ENCODE measurements around the gene OR12D3. TPM values are rescaled to one million over a fixed set of nuclear protein-coding genes. Genes with fewer than 3 reads are reported as not detected.

The OR12D3 gene, protein sequence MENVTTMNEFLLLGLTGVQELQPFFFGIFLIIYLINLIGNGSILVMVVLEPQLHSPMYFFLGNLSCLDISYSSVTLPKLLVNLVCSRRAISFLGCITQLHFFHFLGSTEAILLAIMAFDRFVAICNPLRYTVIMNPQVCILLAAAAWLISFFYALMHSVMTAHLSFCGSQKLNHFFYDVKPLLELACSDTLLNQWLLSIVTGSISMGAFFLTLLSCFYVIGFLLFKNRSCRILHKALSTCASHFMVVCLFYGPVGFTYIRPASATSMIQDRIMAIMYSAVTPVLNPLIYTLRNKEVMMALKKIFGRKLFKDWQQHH
- not detected for total RNA-seq
- polyA plus RNA-seq: not detected
- long read RNA-seq, donor 1: 0 reads
- long read RNA-seq, donor 2: 0 reads

DNA sequence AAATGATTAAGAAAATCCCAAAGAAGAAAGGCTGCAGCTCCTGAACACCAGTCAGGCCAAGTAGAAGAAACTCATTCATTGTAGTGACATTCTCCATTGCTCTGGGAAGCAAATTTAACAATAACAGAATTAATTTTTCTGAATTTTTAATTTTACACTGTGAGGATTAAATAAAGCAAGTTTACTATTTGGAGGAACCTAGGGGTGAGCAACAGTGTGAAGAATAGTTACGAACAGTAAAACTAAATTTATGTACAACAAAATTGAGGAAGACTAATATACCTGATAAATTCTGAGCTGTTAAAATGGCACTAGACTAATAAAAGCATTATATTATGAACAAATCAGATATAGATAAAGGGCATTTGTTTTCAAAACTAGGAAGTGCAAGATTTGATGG, at the start of gene OR12D3:
OR12D3 (minus strand) TSS at position 101 of the 400 bp plus-strand sequence; CDS start at position 97, 4 bp downstream.
- H3K36me3 ChIP-seq (ENCODE audit: control insufficient read depth in 1 of 2, insufficient read depth in 2 of 2, low read length in 1 of 2): no peaks in the 10 kb centered on the region
- H3K4me1 ChIP-seq (ENCODE audit: control insufficient read depth in 1 of 2, insufficient read depth in 2 of 2, low read length in 2 of 2): no peaks in the 10 kb centered on the region
- intact Hi-C loops (cut with DNase I): no loop called here
- no peak for DNase-seq
- no peaks in the 10 kb centered on the region for H3K9me3 ChIP-seq (ENCODE audit: control insufficient read depth, low read length)
- H3K27me3 ChIP-seq (ENCODE audit: control insufficient read depth in 1 of 2, insufficient read depth in 2 of 2, low read length in 1 of 2): no peaks in the 10 kb centered on the region
- ATAC-seq (ENCODE audit: low FRiP score): no peak
- H3K4me3 ChIP-seq (ENCODE audit: low read length in 2 of 2): no peak within 1 kb of the TSS
- H3K27ac ChIP-seq (ENCODE audit: low read depth in 1 of 2, low read length in 2 of 2): no peak within 1 kb of the TSS
- 87% methylated on average over 1 of the region's 1 CpG for WGBS, 2 donors

DNA sequence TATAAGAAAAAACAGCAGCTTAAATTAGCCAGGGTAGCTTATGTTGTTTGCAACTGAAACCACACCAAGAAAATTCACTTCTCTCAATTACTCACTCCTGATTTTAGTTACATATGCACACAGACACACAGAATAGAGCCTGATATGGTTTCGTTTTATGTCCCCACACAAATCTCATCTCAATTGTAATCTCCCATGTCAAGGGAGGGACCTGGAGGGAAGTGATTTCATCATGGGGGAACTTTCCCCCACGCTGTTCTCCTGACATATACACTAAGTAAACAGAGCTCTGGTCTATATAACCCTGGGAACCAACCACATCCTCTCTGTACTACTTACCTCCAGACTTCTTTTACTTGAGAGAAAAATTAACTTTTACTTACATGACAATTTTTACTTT, 49.5 kb upstream of the OR12D3 start:
- Histone ChIP-seq H3K27ac (ENCODE audit: low read depth in 1 of 2, low read length in 2 of 2) (no peak overlapping the region), H3K4me1 (ENCODE audit: control insufficient read depth in 1 of 2, insufficient read depth in 2 of 2, low read length in 2 of 2) (no peaks in the 10 kb centered on the region), H3K9me3 (ENCODE audit: control insufficient read depth, low read length) (no peaks in the 10 kb centered on the region), H3K27me3 (ENCODE audit: control insufficient read depth in 1 of 2, insufficient read depth in 2 of 2, low read length in 1 of 2) (no peaks in the 10 kb centered on the region), H3K4me3 (ENCODE audit: low read length in 2 of 2) (no peak overlapping the region), H3K36me3 (ENCODE audit: control insufficient read depth in 1 of 2, insufficient read depth in 2 of 2, low read length in 1 of 2) (no peaks in the 10 kb centered on the region)
- no peak for ATAC-seq (ENCODE audit: low FRiP score)
- 21 to 33% methylated on average over 2 of the region's 2 CpGs for WGBS, 2 donors
- no peak for DNase-seq
- intact Hi-C loops (cut with DNase I): no loop called here

DNA sequence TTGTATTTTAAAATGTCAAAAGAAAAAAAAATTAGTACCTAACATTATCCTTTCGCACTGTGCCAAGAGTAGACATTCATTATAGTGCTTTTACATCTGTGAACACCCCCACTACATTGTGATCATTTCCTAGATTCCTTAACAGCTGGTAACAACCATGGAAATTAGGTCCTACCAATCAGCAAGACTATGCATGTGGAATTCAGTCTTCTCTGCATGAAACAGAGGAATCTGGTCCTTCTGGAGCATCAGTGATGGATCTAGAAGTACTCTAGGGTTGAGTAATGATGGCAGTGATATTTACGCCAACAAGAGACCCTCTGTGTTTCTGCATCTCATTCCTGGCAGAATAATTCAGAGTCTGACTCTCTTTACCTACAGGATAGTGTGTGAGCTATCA, 49.1 kb upstream of the OR12D3 start:
- intact Hi-C loops (cut with DNase I): no loop called here
- no peaks in the 10 kb centered on the region for H3K4me1 ChIP-seq (ENCODE audit: control insufficient read depth in 1 of 2, insufficient read depth in 2 of 2, low read length in 2 of 2)
- WGBS, 2 donors: 74 to 88% methylated on average over 2 of the region's 2 CpGs
- no peaks in the 10 kb centered on the region for H3K36me3 ChIP-seq (ENCODE audit: control insufficient read depth in 1 of 2, insufficient read depth in 2 of 2, low read length in 1 of 2)
- H3K4me3 ChIP-seq (ENCODE audit: low read length in 2 of 2): no peak overlapping the region
- DNase-seq (no peak), ATAC-seq (ENCODE audit: low FRiP score) (no peak)
- H3K9me3 ChIP-seq (ENCODE audit: control insufficient read depth, low read length): no peaks in the 10 kb centered on the region
- H3K27me3 ChIP-seq (ENCODE audit: control insufficient read depth in 1 of 2, insufficient read depth in 2 of 2, low read length in 1 of 2): no peaks in the 10 kb centered on the region
- no peak overlapping the region for H3K27ac ChIP-seq (ENCODE audit: low read depth in 1 of 2, low read length in 2 of 2)

DNA sequence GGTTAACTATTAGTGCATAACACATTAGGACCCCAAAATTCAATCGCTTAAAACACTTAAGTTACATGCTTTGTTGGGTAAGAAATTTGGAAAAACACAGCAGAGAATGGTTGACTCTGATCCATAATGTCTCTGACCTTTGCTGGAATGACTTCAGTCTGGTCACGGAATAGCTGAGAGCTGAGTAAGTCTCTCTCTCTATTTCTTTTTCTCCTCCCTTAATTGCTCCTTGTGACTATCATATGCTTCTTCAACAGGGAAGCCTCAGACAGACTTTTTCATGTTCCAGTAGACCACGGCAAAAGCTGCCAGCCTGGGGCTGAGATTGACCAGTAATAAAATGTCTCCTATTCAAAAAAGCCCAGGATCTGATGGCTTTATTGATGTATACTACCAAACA, 44.4 kb upstream of the OR12D3 start:
- Histone ChIP-seq H3K27me3 (ENCODE audit: control insufficient read depth in 1 of 2, insufficient read depth in 2 of 2, low read length in 1 of 2) (no peaks in the 10 kb centered on the region), H3K4me3 (ENCODE audit: low read length in 2 of 2) (no peak overlapping the region), H3K36me3 (ENCODE audit: control insufficient read depth in 1 of 2, insufficient read depth in 2 of 2, low read length in 1 of 2) (no peaks in the 10 kb centered on the region), H3K9me3 (ENCODE audit: control insufficient read depth, low read length) (no peaks in the 10 kb centered on the region), H3K4me1 (ENCODE audit: control insufficient read depth in 1 of 2, insufficient read depth in 2 of 2, low read length in 2 of 2) (no peaks in the 10 kb centered on the region), H3K27ac (ENCODE audit: low read depth in 1 of 2, low read length in 2 of 2) (no peak overlapping the region)
- ATAC-seq (ENCODE audit: low FRiP score) (no peak), DNase-seq (no peak)
- 49 to 58% methylated on average over 3 of the region's 3 CpGs for WGBS, 2 donors
- intact Hi-C loops (cut with DNase I): no loop called here

DNA sequence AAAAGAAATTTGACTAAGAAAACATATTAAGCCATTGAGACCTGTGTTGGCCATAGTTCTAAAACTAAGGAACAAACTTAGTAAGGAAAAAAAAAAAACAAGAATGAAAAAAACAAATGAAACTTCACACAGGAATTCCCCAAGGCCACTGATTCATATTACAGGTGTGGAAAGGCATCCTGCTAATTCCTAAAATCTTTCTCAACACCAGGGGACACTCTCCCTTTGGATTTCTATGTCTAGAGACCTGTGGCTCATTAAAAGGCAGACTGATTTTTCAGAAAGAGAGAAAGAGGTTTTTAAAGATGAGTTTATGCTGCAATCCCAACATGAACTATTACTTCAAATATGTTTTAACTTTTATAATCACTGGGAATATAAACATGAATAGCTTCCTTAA, 39.5 kb upstream of the OR12D3 start, which contains the start of gene OR12D1:
OR12D1 (plus strand) TSS at position 341 of the 400 bp plus-strand sequence.
- Histone ChIP-seq H3K27ac (ENCODE audit: low read depth in 1 of 2, low read length in 2 of 2) (no peak within 1 kb of the TSS), H3K9me3 (ENCODE audit: control insufficient read depth, low read length) (no peaks in the 10 kb centered on the region), H3K27me3 (ENCODE audit: control insufficient read depth in 1 of 2, insufficient read depth in 2 of 2, low read length in 1 of 2) (no peaks in the 10 kb centered on the region), H3K4me3 (ENCODE audit: low read length in 2 of 2) (no peak within 1 kb of the TSS), H3K4me1 (ENCODE audit: control insufficient read depth in 1 of 2, insufficient read depth in 2 of 2, low read length in 2 of 2) (no peaks in the 10 kb centered on the region), H3K36me3 (ENCODE audit: control insufficient read depth in 1 of 2, insufficient read depth in 2 of 2, low read length in 1 of 2) (no peaks in the 10 kb centered on the region)
- intact Hi-C loops (cut with DNase I): no loop called here
- DNase-seq: no peak
- ATAC-seq (ENCODE audit: low FRiP score): no peak

DNA sequence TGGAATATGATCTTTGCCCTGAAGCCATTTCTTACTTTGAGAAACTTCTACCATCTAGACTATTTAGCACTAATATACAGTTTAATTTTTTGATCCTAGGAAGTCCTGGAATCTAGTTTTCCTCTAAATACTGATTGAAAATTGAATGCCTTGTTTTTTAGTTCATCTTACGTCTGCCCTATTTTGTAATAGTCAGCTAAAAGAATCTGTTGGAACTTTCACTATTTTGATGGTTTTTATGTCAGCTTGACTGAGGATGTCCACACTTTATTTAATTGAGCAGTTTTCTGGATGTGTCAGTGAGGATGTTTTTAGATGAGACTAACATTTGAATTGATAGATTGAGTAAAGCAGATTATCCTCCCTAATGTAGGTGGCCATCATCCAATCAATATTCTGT, 28.7 kb upstream of the OR12D3 start:
- DNase-seq (no peak), ATAC-seq (ENCODE audit: low FRiP score) (no peak)
- Histone ChIP-seq H3K36me3 (ENCODE audit: control insufficient read depth in 1 of 2, insufficient read depth in 2 of 2, low read length in 1 of 2) (no peaks in the 10 kb centered on the region), H3K9me3 (ENCODE audit: control insufficient read depth, low read length) (no peaks in the 10 kb centered on the region), H3K4me1 (ENCODE audit: control insufficient read depth in 1 of 2, insufficient read depth in 2 of 2, low read length in 2 of 2) (no peaks in the 10 kb centered on the region), H3K27me3 (ENCODE audit: control insufficient read depth in 1 of 2, insufficient read depth in 2 of 2, low read length in 1 of 2) (no peaks in the 10 kb centered on the region), H3K4me3 (ENCODE audit: low read length in 2 of 2) (no peak overlapping the region), H3K27ac (ENCODE audit: low read depth in 1 of 2, low read length in 2 of 2) (no peak overlapping the region)
- 86 to 98% methylated on average over 1 of the region's 1 CpG for WGBS, 2 donors
- intact Hi-C loops (cut with DNase I): no loop called here

DNA sequence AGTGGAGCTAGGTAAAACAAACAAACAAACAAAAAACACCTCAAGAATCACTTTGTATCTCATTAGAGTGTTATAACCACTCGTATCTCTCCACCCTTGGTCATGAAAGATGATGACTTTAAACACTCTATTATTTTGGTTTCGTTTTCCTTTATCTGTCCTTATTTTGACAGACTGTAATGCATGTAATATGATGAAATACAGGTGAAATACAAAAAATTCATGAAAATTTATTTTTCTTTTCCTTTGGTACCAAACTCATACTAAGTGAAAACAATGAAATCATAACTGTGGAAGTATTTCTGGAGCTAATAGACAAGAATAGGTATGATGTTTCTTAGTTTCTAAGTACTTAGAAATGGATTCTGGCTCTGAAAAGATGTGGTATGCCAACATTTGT, 24.4 kb upstream of the OR12D3 start:
- no peaks in the 10 kb centered on the region for H3K27me3 ChIP-seq (ENCODE audit: control insufficient read depth in 1 of 2, insufficient read depth in 2 of 2, low read length in 1 of 2)
- 53 to 68% methylated on average over 2 of the region's 2 CpGs for WGBS, 2 donors
- H3K36me3 ChIP-seq (ENCODE audit: control insufficient read depth in 1 of 2, insufficient read depth in 2 of 2, low read length in 1 of 2): no peaks in the 10 kb centered on the region
- no peaks in the 10 kb centered on the region for H3K4me1 ChIP-seq (ENCODE audit: control insufficient read depth in 1 of 2, insufficient read depth in 2 of 2, low read length in 2 of 2)
- DNase-seq: no peak
- H3K4me3 ChIP-seq (ENCODE audit: low read length in 2 of 2): no peak overlapping the region
- H3K9me3 ChIP-seq (ENCODE audit: control insufficient read depth, low read length): no peaks in the 10 kb centered on the region
- ATAC-seq (ENCODE audit: low FRiP score): no peak
- intact Hi-C loops (cut with DNase I): no loop called here
- H3K27ac ChIP-seq (ENCODE audit: low read depth in 1 of 2, low read length in 2 of 2): no peak overlapping the region

DNA sequence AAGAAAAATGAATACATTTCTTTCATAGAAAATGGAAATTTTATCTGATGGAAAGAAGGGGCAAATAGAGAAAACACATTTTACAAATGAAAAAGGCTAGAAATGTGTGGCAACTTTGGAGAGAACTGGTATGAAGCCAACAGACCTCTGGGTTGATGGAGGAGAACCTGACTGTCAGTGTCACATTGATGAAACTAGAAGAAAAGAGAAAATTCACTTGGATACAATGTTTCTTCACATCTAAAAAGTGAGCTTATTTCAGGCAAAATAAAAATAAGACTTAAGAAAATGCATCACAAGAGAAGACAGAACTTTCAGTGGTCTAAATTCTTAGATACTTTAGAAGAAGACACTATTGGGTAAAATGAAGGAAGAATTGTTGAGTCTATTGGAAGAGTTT, 20.2 kb upstream of the OR12D3 start, which contains the start of gene OR12D2:
OR12D2 (plus strand) TSS at position 301 of the 400 bp plus-strand sequence. CDS start 1,069 bp downstream, outside the sequence.
- Histone ChIP-seq H3K27ac (ENCODE audit: low read depth in 1 of 2, low read length in 2 of 2) (no peak within 1 kb of the TSS), H3K4me3 (ENCODE audit: low read length in 2 of 2) (no peak within 1 kb of the TSS), H3K4me1 (ENCODE audit: control insufficient read depth in 1 of 2, insufficient read depth in 2 of 2, low read length in 2 of 2) (no peaks in the 10 kb centered on the region), H3K9me3 (ENCODE audit: control insufficient read depth, low read length) (no peaks in the 10 kb centered on the region), H3K27me3 (ENCODE audit: control insufficient read depth in 1 of 2, insufficient read depth in 2 of 2, low read length in 1 of 2) (no peaks in the 10 kb centered on the region), H3K36me3 (ENCODE audit: control insufficient read depth in 1 of 2, insufficient read depth in 2 of 2, low read length in 1 of 2) (no peaks in the 10 kb centered on the region)
- DNase-seq (no peak), ATAC-seq (ENCODE audit: low FRiP score) (no peak)
- intact Hi-C loops (cut with DNase I): no loop called here

DNA sequence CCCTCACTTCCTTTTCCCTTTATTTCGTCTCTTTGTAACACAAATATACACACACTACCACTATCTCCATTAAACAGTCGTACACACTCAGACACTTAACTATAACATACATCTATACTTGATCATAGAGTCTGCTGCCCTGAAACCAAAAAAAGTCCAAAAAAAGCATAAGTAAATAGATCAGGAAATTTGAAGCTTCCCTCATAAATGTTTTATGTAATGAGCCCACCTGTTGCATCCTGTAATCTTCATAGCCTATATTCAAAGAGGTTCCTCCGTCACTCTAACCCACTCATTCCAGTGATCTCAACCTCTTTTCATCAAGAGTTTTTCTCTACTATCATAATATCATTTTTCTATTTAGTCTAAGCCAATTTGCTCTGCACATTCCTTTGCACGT, 13.4 kb upstream of the OR12D3 start:
- no peaks in the 10 kb centered on the region for H3K27me3 ChIP-seq (ENCODE audit: control insufficient read depth in 1 of 2, insufficient read depth in 2 of 2, low read length in 1 of 2)
- H3K4me1 ChIP-seq (ENCODE audit: control insufficient read depth in 1 of 2, insufficient read depth in 2 of 2, low read length in 2 of 2): no peaks in the 10 kb centered on the region
- WGBS, 2 donors: 32 to 49% methylated on average over 4 of the region's 4 CpGs
- H3K36me3 ChIP-seq (ENCODE audit: control insufficient read depth in 1 of 2, insufficient read depth in 2 of 2, low read length in 1 of 2): no peaks in the 10 kb centered on the region
- H3K9me3 ChIP-seq (ENCODE audit: control insufficient read depth, low read length): no peaks in the 10 kb centered on the region
- DNase-seq: no peak
- H3K27ac ChIP-seq (ENCODE audit: low read depth in 1 of 2, low read length in 2 of 2): no peak overlapping the region
- no peak overlapping the region for H3K4me3 ChIP-seq (ENCODE audit: low read length in 2 of 2)
- intact Hi-C loops (cut with DNase I): no loop called here
- no peak for ATAC-seq (ENCODE audit: low FRiP score)
